ENCODE results near the gene CCSER1.
A peak's percentile ranks its signal among the peaks of the same experiment; 100 is the strongest.
"Not testable (repeated sequence)": the region's sequence is repeated elsewhere in the genome, so short reads cannot be mapped to it uniquely, and the experiment has no call there.

The CCSER1 gene

GRCh38 chr4:91471280-91471679, 1344.1 kb downstream of the CCSER1 start:
- peak; percentile 45 for DNase-seq

GRCh38 chr4:91472046-91472445, 1344.9 kb downstream of the CCSER1 start:
- DNase-seq, result no peak

GRCh38 chr4:91485415-91485814, 1358.2 kb downstream of the CCSER1 start:
- DNase-seq, result no peak

GRCh38 chr4:91488946-91489345, 1361.8 kb downstream of the CCSER1 start:
- no peak for DNase-seq

GRCh38 chr4:91497892-91498291, 1370.7 kb downstream of the CCSER1 start:
- no peak for DNase-seq

- peak; percentile 20 for DNase-seq
These were observed 1375.2 kb downstream of the CCSER1 start for GRCh38 chr4:91502365-91502764.

GRCh38 chr4:91513326-91513725, 1386.1 kb downstream of the CCSER1 start:
- DNase-seq, result no peak

GRCh38 chr4:91519155-91519554, 1392.0 kb downstream of the CCSER1 start:
- no peak for DNase-seq

- DNase-seq, result no peak
These were observed 1398.4 kb downstream of the CCSER1 start for GRCh38 chr4:91525621-91526020.

GRCh38 chr4:91527056-91527455, 1399.9 kb downstream of the CCSER1 start:
- no peak for DNase-seq

GRCh38 chr4:91567594-91567993, 1440.4 kb downstream of the CCSER1 start:
- DNase-seq, result no peak

GRCh38 chr4:91577864-91578263, 1450.7 kb downstream of the CCSER1 start:
- DNase-seq, result no peak

GRCh38 chr4:91590260-91590659, 1463.1 kb downstream of the CCSER1 start:
- DNase-seq, result no peak

GRCh38 chr4:91592125-91592524, 1464.9 kb downstream of the CCSER1 start:
- no peak for DNase-seq

GRCh38 chr4:91596718-91597117, 1469.5 kb downstream of the CCSER1 start:
- no peak for DNase-seq

- DNase-seq, result no peak
These were observed 1471.5 kb downstream of the CCSER1 start for GRCh38 chr4:91598696-91599095.

GRCh38 chr4:91600301-91600700, 1473.1 kb downstream of the CCSER1 start:
- DNase-seq, result no peak

GRCh38 chr4:91601401-91601800, 1474.2 kb downstream of the CCSER1 start:
- DNase-seq, result no peak

GRCh38 chr4:91611782-91612181, 1484.6 kb downstream of the CCSER1 start:
- DNase-seq, result no peak

- DNase-seq, result no peak
These were observed 1493.8 kb downstream of the CCSER1 start for GRCh38 chr4:91620952-91621351.

GRCh38 chr4:91621446-91621845, 1494.3 kb downstream of the CCSER1 start:
- DNase-seq, result no peak

- DNase-seq, result no peak
These were observed 1495.9 kb downstream of the CCSER1 start for GRCh38 chr4:91622925-91623602.

- not testable (repeated sequence) for DNase-seq
These were observed 1496.4 kb downstream of the CCSER1 start for GRCh38 chr4:91623603-91623967.

GRCh38 chr4:91630054-91630453, 1502.9 kb downstream of the CCSER1 start:
- DNase-seq, result no peak

GRCh38 chr4:91630764-91631163, 1503.6 kb downstream of the CCSER1 start:
- DNase-seq, result no peak

Measured in NCI-H1436 (cell line).